ENCODE results near the gene NALCN.

Gene NALCN

DNA sequence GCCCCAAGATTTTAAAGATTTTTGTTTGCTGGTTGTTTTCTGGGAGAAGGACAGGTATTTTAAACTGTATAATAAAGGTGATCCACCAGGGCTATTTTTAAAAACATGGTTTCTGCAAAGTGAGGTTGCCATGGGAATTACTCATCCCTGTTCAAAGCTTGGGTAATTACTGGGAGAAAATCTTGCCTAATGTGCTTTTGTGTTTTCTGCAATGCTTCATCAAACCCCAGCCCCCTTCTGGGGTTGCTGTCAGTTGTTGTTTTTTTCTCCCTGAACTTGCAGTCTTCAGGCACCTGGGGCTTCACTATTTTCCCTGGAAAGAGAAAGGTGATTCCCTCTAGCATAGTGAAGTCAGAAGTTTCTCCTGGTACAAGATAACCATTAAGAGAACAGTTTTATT, 277.2 kb downstream of the NALCN start:
- peak in 1 of 56 donors; percentile 4 for DNase-seq

DNA sequence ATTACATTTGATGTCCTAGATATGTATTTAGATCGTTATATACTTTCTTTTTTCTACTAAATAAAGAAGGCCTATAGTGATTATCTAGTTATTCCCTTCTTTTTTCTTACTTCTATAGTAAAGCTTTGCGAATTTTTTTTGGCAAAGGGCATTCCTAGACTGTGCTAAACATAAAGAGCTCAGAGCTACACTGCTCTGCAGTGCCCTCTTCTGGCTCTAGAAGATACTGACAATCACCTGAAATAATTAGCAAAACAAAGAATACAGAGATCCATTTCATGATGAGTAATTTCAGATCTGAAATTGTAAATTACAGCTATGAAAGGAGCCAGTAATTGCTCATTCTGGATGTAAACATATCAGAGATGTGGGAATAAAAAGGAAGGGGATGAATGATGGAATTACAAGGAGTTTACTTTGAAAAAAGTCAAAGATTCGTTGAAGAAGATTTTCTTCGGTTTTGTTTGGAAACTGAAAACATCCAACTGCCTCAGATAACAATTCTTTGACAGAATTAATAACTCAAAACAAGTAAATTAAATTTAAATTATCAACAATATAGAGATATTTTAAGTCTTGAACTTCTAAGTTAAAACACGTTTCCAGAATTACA, 288.5 kb downstream of the NALCN start:
- DNase-seq: peak in 6 of 56 donors; percentile 5 to 58 (median 14)

DNA sequence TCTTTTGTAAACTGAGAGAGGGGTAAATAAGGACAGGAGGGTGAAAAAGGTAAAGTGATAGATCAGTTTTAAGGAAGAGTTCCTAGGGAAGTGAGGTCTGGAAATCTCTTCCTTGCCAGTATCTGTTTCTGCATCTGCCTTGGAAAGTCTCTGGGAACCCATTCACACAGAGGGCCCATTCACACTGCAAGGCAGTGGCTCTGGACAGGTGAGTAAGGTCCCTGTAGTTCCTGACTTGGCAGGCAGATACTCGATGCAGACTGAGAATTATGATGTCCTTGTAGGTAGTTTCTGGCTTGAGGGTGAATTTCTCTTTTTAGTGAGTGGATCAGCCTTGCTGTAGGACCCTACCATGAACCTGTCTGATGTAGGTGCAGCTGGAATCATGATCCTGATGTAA, 293.3 kb downstream of the NALCN start:
- no peak for DNase-seq

DNA sequence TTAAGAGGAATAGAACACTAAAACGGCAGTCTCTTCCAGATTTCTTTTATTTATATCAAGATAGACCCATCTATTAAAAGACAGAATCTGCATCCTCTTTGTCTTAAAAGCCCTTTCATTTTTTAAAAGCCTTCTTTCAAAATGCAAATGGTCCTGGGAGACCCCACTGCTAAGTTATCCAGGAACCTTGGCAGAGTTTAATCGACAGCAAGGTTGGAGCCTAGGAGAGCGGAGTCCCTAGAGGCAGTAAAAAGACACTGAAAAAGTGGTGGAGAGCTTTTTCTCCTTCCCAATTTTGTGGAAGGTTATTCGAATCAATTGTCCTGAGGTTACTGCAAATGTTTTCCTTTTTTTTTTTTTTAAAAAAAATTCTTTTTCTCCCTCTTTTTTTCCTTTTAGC, 294.7 kb downstream of the NALCN start:
- no peak for DNase-seq

DNA sequence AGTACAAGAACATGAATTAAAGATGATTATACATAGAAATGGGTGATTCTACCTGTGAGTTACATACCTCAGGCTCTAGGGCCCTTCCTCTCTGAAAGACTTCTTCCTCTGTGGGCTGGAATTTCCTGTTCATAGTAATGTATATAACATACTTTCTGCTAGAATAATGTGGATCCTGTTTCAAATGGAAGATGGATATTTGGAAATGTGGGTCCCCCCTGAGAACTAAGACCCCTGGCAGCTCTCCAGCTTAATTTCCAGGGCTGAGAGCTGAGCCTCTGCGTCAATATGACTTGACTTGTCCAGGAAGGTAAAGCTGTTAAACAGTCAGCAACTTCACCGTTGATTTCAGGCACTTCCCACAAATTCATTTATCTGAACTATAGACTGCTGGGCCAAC, 296.3 kb downstream of the NALCN start:
- no peak for DNase-seq

DNA sequence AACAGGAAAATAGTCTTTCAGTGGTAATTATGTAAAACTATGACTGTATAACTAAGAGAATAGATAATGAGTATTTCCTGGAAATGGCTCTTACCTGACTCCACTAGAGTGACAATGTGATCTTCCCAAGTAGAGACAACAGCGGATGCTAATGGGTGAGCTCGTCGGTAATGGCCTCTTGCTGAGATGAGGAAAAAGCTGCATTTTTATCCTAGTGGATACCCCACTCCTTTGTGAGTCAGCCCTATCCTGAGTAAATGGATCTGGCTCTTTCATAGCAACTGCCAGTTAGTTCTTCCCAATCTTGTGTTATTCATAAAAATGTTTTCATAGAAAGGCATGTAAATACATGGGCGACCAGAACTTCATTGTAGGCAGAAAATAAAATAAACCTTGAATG, 299.5 kb downstream of the NALCN start:
- no peak for DNase-seq

DNA sequence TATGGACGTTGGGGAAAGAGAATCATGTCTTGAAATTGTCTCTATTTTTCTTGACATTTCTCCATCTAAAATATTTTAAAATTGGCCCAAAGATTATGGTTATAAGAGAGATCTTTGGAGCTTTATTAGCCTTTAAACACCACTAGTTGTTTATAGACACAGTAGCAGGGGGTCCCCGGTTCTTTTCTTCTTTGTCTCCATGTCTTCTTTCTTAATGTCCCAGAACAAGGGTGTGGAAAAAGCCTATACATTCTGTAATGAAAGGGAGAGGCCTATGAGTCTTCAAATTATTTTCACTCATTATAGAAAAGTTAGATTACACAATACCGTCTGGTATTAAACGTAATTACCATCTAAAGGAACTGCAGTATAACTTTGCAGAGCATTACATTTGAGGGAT, 300.0 kb downstream of the NALCN start:
- no peak for DNase-seq

DNA sequence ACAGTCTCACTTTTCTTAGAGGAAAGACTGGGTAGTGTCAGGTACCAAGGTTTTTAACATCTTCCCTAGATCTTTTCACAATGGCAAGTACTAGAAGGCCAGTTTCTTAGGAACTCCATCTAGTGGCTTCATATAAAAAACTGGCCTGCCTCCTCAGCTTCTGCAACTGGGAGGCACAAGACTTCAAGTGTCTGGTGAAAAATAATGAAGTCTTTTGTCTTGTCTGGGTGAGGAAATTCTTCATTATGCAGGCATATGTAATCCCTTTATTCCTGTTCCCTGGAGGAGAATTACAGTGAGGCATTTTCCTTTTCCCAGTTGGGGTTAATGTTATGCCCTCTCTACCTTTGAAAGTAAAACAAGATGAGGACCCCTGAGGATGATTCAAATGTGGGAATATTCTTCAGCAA, 300.5 kb downstream of the NALCN start:
- DNase-seq: no peak

DNA sequence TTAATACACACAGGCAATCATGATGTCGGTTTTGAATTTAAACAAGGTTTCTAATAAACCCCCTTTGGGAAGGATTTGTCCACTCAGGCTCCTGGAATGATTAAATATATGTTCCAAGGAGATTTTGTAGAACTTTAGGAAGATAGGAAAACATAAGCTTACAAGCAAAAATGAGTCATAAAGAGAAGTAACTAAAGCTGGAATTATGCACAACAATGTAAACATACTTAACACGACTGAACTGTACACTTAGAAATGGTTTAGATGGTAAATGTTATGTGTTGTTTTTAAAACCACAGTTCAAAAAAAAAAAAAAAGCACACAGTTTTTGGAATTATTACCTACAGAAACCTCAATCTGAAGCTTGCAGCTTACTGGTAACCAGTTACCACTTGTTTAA, 304.4 kb downstream of the NALCN start:
- DNase-seq: no peak

DNA sequence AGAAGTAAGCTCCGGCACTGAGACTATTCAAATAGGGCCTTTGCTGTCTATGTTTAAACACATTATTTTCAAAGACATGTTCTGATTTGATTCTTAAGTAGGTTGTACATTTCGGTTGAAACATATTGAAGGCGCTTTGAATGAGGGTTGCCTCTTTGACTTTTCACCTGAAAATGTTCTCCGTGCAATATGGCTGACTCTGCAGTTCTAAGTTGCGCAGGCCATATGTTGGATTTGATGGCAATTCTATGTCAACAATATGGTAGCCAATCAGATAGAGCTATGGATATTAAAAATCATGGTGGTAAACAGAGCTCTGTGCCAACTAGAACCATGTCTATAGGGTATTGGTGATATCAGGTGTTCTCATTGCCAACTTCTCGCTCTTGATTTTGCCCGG, 307.3 kb downstream of the NALCN start:
- DNase-seq: no peak

DNA sequence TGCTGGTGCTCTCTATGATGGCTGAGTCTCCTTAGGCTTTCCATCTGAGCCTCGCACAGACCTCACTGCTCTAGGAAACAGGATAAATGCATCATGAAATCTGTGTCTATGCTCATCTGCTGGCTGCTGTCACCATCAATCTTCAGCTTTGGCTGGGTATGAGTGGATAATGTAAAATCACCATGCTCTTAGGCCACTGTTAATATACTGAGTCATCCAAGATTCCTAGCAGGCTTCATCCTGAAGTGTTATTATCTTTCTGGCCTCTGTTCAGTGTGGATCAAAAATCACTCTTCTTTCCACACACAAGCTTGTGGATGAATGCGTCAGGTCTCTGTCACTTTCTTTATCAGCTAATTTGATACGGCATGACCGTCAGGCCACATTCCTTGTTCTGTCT, 317.4 kb downstream of the NALCN start:
- no peak for DNase-seq

DNA sequence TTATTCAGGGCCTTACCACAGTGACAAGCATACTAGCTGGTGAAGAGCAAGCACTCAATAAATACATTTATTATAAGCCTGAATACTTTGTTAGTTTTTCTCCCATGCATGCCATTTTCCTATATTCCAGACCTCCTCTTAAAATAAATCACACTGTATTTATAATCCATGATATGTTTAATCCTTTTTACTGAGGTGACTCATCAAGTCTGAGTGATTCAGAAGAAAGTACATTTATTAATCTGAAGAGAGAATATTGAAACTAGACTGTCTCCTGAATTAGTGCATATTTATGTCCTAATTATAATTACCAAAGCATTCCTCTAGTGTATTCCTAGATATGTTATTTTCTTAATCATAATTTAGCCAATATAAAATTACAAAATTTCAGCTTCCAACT, 323.3 kb downstream of the NALCN start:
- DNase-seq: no peak

DNA sequence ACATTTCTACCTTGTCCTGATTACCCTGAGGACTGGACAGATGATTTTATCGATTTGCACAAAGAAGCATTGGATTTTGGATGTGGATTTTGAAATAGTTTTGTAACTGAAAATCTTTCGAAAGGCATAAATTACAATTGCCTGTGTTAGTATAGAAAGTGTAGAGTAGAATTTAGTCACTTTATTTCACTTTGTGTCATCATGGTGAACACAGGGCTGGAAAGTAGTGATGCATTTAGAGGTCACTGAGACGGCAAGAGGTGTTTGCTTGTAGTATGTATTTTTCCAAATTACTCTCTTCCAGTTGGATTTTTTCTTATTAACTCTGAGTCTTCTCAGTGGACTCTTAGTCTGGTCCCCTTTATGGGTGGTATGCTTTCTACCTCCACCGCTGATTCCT, 326.0 kb downstream of the NALCN start:
- no peak for DNase-seq

DNA sequence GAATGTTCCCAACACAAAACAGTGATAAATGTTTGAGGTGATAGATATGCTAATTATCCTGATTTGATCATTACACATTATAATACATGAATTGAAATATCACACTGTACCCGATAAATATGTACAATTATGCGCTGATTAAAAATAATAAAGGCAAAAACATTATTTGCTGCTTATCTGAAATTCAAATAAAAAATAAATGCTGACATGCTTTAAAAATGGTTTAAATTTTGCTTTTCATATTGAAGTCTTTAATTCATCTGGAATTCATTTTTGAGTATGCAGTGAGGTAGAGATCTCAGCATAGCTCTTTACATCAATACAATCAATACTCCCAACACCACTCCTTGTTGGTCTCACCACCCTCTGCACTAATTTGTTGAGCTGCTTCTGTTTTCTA, 330.8 kb downstream of the NALCN start:
- no peak for DNase-seq

DNA sequence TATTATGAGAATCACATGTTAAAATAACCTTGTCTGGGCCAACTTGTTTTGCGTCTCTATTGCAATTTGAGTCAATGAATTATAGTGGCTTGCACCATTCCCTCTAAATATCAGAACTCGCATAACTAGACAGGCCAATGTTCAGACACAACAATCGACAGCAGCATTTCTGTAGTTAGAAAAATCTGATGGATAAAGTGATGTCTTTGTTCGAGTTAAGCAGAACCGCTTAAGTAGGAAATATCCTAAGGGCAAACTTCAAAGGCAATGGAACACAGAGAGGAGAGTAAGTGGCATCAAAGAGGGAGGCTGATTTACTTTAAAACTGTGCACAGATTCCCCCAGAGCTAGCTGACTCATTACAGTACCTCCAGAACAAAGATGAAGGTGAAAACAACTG, 333.9 kb downstream of the NALCN start:
- DNase-seq: no peak

DNA sequence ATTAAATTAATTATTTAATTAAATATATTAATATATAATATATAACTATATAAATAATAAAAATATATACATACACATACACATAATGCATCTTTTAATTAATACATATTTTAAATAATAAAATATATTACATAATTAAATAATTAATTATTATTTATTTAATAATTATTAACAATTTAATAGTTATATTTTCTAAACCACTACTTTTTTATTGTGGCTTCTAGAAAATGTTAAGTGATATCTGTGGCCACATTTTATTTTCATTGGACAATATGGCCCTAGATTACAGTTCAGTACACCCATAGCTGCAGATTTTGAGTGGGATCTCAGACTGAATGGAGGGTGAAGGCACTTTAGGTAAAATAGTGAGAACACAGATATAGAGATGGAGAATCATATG, 335.7 kb downstream of the NALCN start:
- DNase-seq: no peak

DNA sequence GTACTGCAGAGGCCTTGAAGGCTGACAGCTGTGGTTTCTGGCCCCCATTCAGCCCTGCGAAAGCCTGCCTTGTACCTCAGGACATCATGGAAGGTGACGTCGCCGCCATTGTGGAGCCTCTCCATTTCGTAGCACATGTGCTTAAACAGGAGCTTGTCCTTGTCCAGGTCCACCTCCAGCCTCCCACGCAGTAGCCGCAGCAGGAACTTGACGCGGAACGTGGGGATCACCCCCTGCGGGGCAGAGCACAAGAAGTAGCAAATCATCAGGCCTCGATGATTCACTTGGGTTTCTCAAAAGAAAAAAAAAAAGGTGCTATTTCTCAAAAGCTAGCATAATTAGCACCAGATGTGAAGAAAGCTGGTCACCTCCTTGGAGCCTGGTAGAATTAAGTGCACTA, 351.0 kb downstream of the NALCN start:
- no peak for DNase-seq

DNA sequence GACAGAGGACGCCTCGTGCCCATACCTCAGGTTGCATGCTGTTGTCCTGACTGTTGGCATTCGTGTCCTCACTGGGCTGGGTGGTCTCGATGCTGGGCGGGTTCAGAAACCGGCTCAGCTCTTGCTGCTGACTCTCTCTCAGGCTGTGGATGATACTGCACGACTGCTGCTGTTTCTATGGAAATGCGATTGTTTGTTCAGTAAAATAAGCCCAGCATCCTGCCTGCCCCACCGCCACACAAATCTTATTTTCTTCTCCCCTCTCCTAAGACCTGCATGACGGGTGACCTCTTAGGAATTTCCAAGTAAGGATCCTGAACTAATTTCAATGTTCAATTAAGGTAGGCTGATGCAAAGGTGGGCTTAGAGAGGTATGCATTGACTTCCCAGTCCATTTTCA, 356.5 kb downstream of the NALCN start:
- DNase-seq: no peak

DNA sequence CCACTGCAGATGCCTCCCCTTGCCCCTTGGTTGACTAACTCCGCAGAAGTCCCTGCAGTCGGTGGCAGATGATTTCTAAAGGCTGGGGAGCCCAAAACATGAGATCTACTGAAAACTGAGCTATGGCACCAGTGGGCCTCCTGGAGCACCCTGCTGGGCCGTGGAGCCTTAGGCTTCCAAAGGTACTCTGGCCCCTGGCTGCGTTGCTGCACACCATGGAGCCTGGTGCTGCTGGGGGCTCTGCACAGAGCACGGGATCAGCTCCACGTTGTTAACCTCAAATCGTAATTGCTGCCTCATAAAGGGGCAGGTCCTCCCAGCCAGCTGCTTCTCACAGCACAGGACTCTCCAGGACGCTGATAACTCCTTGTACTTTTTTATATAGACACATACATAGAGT, 357.5 kb downstream of the NALCN start:
- DNase-seq: no peak

DNA sequence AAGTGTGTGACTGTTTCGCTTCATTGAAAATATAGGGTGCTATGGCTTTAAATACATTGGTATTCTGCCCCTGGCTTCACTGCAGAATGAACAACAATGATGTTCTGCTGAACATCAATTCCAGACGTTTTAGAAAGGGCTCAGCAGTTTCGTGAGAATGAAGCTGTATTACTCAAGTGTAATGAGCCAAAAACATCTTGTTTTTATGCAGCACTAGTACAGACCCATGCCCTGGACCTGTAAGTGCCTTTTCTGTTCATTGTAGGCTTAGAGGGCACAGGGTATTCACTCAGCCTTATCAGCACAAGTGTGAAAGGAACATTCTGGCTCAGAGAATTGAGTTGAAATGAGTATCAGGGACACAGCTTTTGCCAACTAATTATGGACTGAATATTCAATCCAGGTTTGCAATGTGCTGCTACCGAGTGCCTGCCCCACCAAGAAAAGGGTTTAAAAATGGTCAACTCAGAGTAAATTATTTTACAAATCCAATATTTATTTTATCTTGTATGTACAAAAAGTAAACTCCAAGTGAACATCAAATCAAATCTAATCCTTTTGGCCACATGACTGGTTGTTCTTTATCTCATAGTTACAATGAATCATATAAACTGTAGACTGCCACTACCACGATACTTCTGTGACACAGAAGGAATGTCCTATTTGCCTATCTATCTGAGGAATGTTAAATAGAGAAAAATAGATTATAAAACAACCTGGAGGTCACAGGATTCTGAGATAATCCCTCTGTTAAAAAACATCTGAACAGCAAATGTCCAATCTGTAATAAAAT, 362.8 kb downstream of the NALCN start:
- DNase-seq: no peak

DNA sequence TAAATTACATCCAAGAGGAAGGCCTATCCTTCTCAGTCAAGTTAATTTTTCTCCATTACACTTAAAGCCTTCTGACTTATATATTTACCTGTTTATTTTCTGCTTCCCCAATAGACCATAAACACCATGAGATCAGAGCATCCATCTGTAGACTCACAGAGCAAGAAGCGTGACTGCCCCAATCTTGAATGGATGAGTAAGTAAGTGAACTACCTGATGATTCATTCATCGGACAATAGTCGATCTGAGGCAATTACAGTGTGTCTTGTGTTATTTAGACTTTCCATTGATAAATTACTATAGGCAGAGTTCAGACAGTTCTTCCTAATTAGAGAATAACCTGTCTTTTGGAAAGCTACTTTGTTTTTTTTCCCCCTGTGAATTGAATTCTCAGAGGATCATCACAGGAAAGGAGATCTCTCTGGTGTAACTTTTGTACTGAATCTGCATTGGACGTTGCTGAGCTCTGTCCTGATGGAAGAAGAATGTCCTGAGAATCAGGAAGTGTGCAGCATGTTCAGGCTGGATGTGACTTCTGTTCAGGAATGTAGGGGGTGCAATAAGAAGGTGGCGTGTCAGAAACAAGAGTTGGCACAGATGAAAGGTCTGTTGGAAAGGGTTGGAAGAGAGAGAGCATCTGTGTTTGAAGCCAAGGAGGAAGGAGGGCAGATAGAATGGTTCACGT, 367.0 kb downstream of the NALCN start:
- DNase-seq: no peak

DNA sequence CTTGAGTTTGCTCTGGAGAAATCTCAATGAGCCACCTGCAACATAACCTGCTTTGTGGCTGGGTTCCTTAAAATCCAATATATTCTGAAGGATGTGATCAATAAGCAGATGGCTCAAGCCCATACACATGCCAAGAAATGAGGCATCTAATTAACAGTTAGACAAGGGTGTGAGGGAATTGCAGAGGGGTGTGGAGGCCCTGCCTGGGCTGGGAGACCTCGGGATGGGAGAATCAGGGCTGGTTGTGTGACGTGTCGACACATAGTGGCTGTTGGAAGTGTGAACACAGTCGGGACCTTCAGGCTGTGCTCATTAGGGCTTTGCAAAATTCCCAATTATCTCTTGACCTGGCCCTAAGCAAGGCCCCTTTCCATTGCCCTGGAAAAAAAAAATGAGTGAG, 379.8 kb downstream of the NALCN start:
- no peak for DNase-seq

DNA sequence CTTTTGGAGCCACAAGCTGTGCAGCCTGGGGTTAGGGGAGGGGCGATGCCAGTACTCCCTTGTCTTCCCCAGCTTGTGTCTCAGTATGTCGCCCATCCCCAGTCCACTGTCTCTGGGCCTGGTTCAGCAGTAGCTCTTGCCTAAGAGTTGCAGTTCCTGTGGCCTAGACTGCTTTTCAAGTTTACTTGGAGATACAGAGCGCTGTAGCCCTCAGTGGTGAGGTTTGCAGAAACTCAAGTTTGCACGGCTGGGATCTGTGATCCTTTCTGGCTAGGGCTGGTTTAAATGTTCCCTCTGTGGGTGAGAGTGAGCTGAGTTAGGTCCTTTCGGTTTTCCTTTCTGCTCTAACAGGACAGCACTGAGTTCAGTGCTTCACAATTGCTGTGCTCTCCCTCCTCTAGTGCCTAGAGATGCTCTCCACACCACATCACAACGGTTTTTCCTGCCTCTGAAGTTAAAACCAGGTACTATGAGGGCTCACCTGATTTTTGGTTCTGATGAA, 381.1 kb downstream of the NALCN start:
- DNase-seq: no peak
